GM18951 (cell line): ENCODE results near the gene ZNF581.
A peak's percentile ranks its signal among the peaks of the same experiment; 100 is the strongest.

Experiments used
- POLR2A ChIP-seq: IDR thresholded peaks from 4 replicates; pipeline ENCODE4 v1.6.1; 2011; ENCODE audit warnings: mild to moderate bottlenecking; ENCODE audit not compliant: insufficient read length, insufficient read depth; ENCODE audit errors: extremely low read depth
- in situ Hi-C: fragments of 300-500 bp; cut with MboI; formaldehyde crosslinking; loops from one replicate; pipeline ENCODE4 v1.12.0; 2022; ENCODE audit warnings: low sequenced_read_pairs, mixed read lengths, inconsistent platforms; ENCODE audit not compliant: unreplicated experiment

ZNF581 gene

GRCh38 chr19:55652311-55653128, 9.1 kb downstream of the ZNF581 start:
- in situ Hi-C loops: no loop called here
- TF ChIP-seq POLR2A: no peak

GRCh38 chr19:55653651-55654322, 10.3 kb downstream of the ZNF581 start:
- in situ Hi-C loops: no loop called here
- TF ChIP-seq POLR2A: peak; percentile 86

- no peak for TF ChIP-seq POLR2A
- in situ Hi-C loops: no loop called here
Measured at GRCh38 chr19:55654323-55654867, 10.9 kb downstream of the ZNF581 start.

GRCh38 chr19:55654868-55655647, 11.6 kb downstream of the ZNF581 start, which contains the start of gene U2AF2:
TSS of gene U2AF2 (plus strand) at chr19:55655035. CDS start at chr19:55655105, 70 bp downstream.
- peak; percentile 78 for TF ChIP-seq POLR2A
- in situ Hi-C loops: no loop called here

- no peak for TF ChIP-seq POLR2A
- in situ Hi-C loops: no loop called here
Measured at GRCh38 chr19:55655648-55656040, 12.2 kb downstream of the ZNF581 start.

- no peak for TF ChIP-seq POLR2A
- in situ Hi-C loops: no loop called here
Measured at GRCh38 chr19:55656552-55656951, 13.1 kb downstream of the ZNF581 start.

- in situ Hi-C loops: no loop called here
Measured at GRCh38 chr19:55656988-55657747, 13.7 kb downstream of the ZNF581 start.

GRCh38 chr19:55658846-55659459, 15.5 kb downstream of the ZNF581 start:
- TF ChIP-seq POLR2A: no peak
- in situ Hi-C loops: no loop called here

More at GRCh38 chr19:55656988-55657747, 13.7 kb downstream of the ZNF581 start:
- TF ChIP-seq POLR2A: no peak

GRCh38 chr19:55659822-55660221, 16.4 kb downstream of the ZNF581 start:
- in situ Hi-C loops: no loop called here

GRCh38 chr19:55660404-55660803, 17.0 kb downstream of the ZNF581 start:
- in situ Hi-C loops: no loop called here
- no peak for TF ChIP-seq POLR2A

More at GRCh38 chr19:55659822-55660221, 16.4 kb downstream of the ZNF581 start:
- TF ChIP-seq POLR2A: no peak

- no peak for TF ChIP-seq POLR2A
- in situ Hi-C loops: no loop called here
Measured at GRCh38 chr19:55660991-55661390, 17.5 kb downstream of the ZNF581 start.

GRCh38 chr19:55661826-55662225, 18.4 kb downstream of the ZNF581 start:
- TF ChIP-seq POLR2A: no peak
- in situ Hi-C loops: no loop called here
